ENCODE measurements around the gene KHDC1L. TPM values are rescaled to one million over a fixed set of nuclear protein-coding genes. Genes with fewer than 3 reads are reported as not detected.
"Not testable (repeated sequence)": the region's sequence is repeated elsewhere in the genome, so short reads cannot be mapped to it uniquely, and the experiment has no call there.

Gene KHDC1L, protein sequence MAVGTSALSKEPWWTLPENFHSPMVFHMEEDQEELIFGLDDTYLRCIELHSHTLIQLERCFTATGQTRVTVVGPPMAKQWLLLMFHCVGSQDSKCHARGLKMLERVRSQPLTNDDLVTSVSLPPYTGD
- total RNA-seq (2014; rRNA removed; shearing (Covaris generic)) = 0.28 TPM in 1 of 2 replicates, not detected in the other

GRCh38 chr6:73225396-73225795, at the start of gene KHDC1L:
KHDC1L (minus strand) TSS chr6:73225496; CDS start chr6:73225408, 88 bp downstream.
- no peak for DNase-seq
- H3K4me3 ChIP-seq (ENCODE audit: insufficient read depth, low read depth, low read length) = no peak within 1 kb of the TSS
- H3K27me3 ChIP-seq (ENCODE audit: control insufficient read depth, insufficient read depth, low read length) = no peaks in the 10 kb centered on the region
- no peaks in the 10 kb centered on the region for H3K36me3 ChIP-seq (replicated peaks; ENCODE audit: control insufficient read depth, insufficient read depth, low read length)

DNA sequence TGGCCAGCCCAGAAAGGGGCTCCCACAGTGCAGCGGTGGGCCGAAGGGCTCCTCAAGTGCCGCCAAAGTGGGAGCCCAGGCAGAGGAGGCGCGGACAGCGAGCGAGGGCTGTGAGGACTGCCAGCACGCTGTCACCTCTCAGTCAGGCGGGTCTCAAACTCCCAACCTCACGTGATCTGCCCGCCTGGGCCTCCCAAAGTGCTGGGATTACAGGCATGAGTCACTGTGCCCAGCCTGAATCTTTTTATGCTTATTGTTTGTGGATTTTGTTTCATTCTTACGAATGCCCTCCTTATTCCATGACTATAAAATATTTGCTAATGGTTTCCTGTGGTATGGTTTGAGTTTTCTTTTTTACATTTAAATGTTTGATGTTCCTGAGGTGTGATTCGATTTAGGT, 44.0 kb upstream of the KHDC1L start:
- H3K27me3 ChIP-seq (ENCODE audit: control insufficient read depth, insufficient read depth, low read length); DNase-seq; H3K36me3 ChIP-seq (replicated peaks; ENCODE audit: control insufficient read depth, insufficient read depth, low read length); H3K4me3 ChIP-seq (ENCODE audit: insufficient read depth, low read depth, low read length): not testable (repeated sequence)

GRCh38 chr6:73268896-73269295, 43.6 kb upstream of the KHDC1L start:
- not testable (repeated sequence) for H3K4me3 ChIP-seq (ENCODE audit: insufficient read depth, low read depth, low read length); H3K27me3 ChIP-seq (ENCODE audit: control insufficient read depth, insufficient read depth, low read length); H3K36me3 ChIP-seq (replicated peaks; ENCODE audit: control insufficient read depth, insufficient read depth, low read length); DNase-seq

- DNase-seq = no peak
- Histone ChIP-seq H3K36me3 (replicated peaks; ENCODE audit: control insufficient read depth, insufficient read depth, low read length) (no peaks in the 10 kb centered on the region; the same call in 1 of the 2 replicates), H3K4me3 (ENCODE audit: insufficient read depth, low read depth, low read length) (no peak overlapping the region), H3K27me3 (ENCODE audit: control insufficient read depth, insufficient read depth, low read length) (no peaks in the 10 kb centered on the region)
Measured at GRCh38 chr6:73264446-73264845, 39.1 kb upstream of the KHDC1L start.

DNA sequence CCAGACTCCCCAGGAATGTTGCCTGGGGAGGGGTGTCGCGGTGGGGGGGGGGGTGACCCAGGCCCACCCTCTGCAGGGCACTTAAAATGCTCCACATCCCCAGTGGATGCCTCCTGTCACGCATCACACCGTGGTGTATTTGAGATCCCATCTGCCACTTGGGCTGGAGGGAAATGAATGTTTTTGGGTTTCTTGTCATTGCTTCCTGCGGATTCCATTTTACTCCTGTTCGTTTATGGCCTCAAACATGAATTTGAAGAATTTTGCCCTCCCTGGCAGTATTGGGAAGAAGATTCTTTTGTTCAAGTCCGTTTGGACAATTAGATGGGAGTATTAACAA, 38.2 kb upstream of the KHDC1L start:
- H3K27me3 ChIP-seq (ENCODE audit: control insufficient read depth, insufficient read depth, low read length) = no peaks in the 10 kb centered on the region
- H3K36me3 ChIP-seq (replicated peaks; ENCODE audit: control insufficient read depth, insufficient read depth, low read length) = no peaks in the 10 kb centered on the region; the same call in 1 of the 2 replicates
- H3K4me3 ChIP-seq (ENCODE audit: insufficient read depth, low read depth, low read length) = peak overlapping the region; percentile 71
- no peak for DNase-seq

- Histone ChIP-seq H3K36me3 (replicated peaks; ENCODE audit: control insufficient read depth, insufficient read depth, low read length) (no peaks in the 10 kb centered on the region; the same call in 1 of the 2 replicates), H3K4me3 (ENCODE audit: insufficient read depth, low read depth, low read length) (peak within 1 kb of the TSS; percentile 71), H3K27me3 (ENCODE audit: control insufficient read depth, insufficient read depth, low read length) (no peaks in the 10 kb centered on the region)
- DNase-seq = peak; percentile 88
Measured at GRCh38 chr6:73262671-73263569, 37.6 kb upstream of the KHDC1L start, which contains the start of gene KHDC1. KHDC1 (minus strand) TSS chr6:73263196; CDS start chr6:73242517, 20,679 bp downstream.

DNA sequence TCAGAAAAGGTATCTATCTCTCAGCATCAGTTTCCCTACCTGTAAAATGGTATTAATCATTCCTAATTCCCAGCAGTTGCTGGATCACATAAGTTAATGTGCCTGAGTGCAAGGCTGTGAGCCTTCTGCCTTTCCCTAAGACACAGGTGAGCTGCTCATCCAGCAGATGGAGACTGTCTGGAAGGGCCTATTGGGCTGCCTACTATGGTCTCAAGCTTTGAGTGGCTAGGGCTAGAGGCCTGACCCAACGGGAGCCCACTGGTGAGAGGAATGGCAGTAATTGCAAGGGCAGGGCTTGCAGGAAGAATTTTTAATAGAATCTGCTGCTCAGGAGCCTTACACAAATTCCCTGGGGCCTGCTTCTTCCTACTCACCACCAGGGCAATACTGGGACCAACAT, 33.4 kb upstream of the KHDC1L start:
- no peaks in the 10 kb centered on the region for H3K36me3 ChIP-seq (replicated peaks; ENCODE audit: control insufficient read depth, insufficient read depth, low read length)
- peak; percentile 21 for DNase-seq
- H3K27me3 ChIP-seq (ENCODE audit: control insufficient read depth, insufficient read depth, low read length) = no peaks in the 10 kb centered on the region
- H3K4me3 ChIP-seq (ENCODE audit: insufficient read depth, low read depth, low read length) = no peak overlapping the region

DNA sequence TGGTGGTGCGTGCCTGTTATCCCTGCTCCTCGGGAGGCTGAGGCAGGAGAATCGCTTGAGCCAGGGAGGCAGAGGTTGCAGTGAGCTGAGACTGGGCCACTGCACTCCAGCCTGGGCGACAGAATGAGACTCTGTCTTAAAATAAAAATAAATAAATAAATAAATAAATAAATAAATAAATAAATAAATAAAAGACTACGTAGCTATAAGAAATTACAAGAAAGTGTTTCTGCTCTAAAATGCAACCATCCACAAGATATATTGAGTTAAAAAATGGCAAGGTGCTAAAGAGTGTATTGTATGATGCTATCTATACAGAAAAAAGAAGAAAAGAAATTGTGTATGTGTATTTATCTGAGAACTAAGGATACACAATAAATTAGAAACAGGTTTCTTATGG, 29.0 kb upstream of the KHDC1L start:
- H3K27me3 ChIP-seq (ENCODE audit: control insufficient read depth, insufficient read depth, low read length); H3K36me3 ChIP-seq (replicated peaks; ENCODE audit: control insufficient read depth, insufficient read depth, low read length); H3K4me3 ChIP-seq (ENCODE audit: insufficient read depth, low read depth, low read length); DNase-seq: not testable (repeated sequence)

DNA sequence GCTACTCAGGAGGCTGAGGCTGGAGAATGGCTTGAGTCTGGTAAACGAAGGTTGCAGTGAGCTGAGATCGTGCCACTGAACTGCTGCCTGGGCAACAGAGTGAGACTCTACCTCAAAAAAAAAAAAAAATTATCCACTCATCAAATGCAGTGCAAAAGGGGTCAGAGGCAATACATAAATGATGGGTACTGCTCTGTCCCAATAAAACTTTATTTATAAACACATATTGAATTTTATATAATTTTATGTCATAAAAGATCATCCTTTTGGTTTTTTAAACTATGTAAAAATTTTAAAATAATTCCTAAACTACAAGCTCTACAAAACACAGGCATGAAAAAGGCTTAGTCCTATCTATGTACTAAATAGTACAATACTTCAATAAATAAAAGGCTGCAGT, 27.4 kb upstream of the KHDC1L start:
- Histone ChIP-seq H3K27me3 (ENCODE audit: control insufficient read depth, insufficient read depth, low read length) (no peaks in the 10 kb centered on the region), H3K4me3 (ENCODE audit: insufficient read depth, low read depth, low read length) (no peak overlapping the region), H3K36me3 (replicated peaks; ENCODE audit: control insufficient read depth, insufficient read depth, low read length) (no peaks in the 10 kb centered on the region)
- no peak for DNase-seq

DNA sequence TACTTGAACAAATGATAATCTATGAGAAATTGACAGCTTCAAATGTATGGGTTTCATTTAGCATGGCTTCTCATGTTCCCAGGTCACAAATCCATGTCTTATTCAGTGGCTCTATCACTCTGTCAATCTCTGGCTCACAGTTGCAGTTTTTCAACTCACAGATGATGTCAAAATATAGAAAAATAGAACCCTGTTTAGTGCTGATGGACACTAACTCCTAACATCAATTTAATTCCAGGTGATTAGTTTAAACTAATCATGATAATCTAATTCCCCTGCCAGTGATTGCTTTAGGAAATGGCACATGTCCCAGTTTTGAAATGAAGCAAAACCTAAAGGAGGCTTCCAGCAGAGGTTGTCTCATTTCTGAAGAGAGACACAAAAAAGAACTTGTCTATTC, 24.7 kb upstream of the KHDC1L start:
- Histone ChIP-seq H3K27me3 (ENCODE audit: control insufficient read depth, insufficient read depth, low read length) (no peaks in the 10 kb centered on the region), H3K4me3 (ENCODE audit: insufficient read depth, low read depth, low read length) (no peak overlapping the region), H3K36me3 (replicated peaks; ENCODE audit: control insufficient read depth, insufficient read depth, low read length) (no peaks in the 10 kb centered on the region)
- no peak for DNase-seq

DNA sequence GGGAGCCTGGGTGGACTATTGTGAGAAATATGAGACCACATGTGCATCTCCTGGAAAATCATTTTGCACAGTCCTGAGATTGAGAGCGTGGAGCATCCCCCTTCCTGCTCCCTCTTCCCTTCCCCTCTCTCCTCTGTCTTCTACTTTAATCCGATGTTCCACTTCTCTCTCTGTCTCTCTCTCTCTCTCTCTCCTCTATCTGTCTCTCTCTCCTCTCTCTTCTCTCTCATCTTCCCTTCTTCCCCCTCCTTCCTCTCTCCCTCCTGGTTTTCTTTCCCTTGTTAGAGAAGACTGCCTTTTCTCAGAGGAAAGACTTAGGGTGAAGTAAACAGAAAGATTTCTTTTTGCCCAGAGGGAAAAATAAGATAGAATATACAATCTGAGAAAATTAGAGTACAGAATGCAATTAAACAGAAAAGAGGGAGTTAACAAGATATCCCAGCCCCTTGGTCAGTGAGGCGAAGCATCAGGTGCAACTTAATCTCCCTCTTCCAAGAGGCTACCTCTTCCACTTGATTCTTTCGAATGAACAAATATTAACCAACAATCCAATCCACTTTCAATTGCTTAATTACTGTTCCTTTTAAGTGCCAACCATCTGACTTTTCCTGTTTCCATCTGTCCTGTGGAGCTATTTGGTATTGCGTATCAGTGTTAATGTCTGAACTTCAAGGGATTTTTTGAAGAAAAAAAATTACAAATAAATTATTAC, 23.1 kb upstream of the KHDC1L start:
- Histone ChIP-seq H3K27me3 (ENCODE audit: control insufficient read depth, insufficient read depth, low read length) (no peaks in the 10 kb centered on the region), H3K4me3 (ENCODE audit: insufficient read depth, low read depth, low read length) (no peak overlapping the region), H3K36me3 (replicated peaks; ENCODE audit: control insufficient read depth, insufficient read depth, low read length) (no peaks in the 10 kb centered on the region)
- DNase-seq = no peak

- DNase-seq = no peak
- H3K36me3 ChIP-seq (replicated peaks; ENCODE audit: control insufficient read depth, insufficient read depth, low read length) = no peaks in the 10 kb centered on the region
- no peak overlapping the region for H3K4me3 ChIP-seq (ENCODE audit: insufficient read depth, low read depth, low read length)
- no peaks in the 10 kb centered on the region for H3K27me3 ChIP-seq (ENCODE audit: control insufficient read depth, insufficient read depth, low read length)
Measured at GRCh38 chr6:73242001-73242400, 16.7 kb upstream of the KHDC1L start.

GRCh38 chr6:73240730-73241129, 15.4 kb upstream of the KHDC1L start:
- no peaks in the 10 kb centered on the region for H3K27me3 ChIP-seq (ENCODE audit: control insufficient read depth, insufficient read depth, low read length)
- DNase-seq = no peak
- H3K4me3 ChIP-seq (ENCODE audit: insufficient read depth, low read depth, low read length) = no peak overlapping the region
- no peaks in the 10 kb centered on the region for H3K36me3 ChIP-seq (replicated peaks; ENCODE audit: control insufficient read depth, insufficient read depth, low read length)

GRCh38 chr6:73236144-73236750, 11.0 kb upstream of the KHDC1L start:
- DNase-seq = no peak
- H3K4me3 ChIP-seq (ENCODE audit: insufficient read depth, low read depth, low read length) = no peak overlapping the region
- no peaks in the 10 kb centered on the region for H3K27me3 ChIP-seq (ENCODE audit: control insufficient read depth, insufficient read depth, low read length)
- H3K36me3 ChIP-seq (replicated peaks; ENCODE audit: control insufficient read depth, insufficient read depth, low read length) = no peaks in the 10 kb centered on the region
